K562 (cell line): Measurements from ENCODE around the gene HACL1. TPM values are rescaled to one million over a fixed set of nuclear protein-coding genes. Genes with fewer than 3 reads are reported as not detected.

ENCODE experiments used
- ATAC-seq: fragments of 200-7000 bp; cut with Tn5 transposase; 3 replicates; pipeline ENCODE4 v1.9.1; 2020; ENCODE audit warnings: moderate library complexity
- BruUV-seq: library from RNA; stranded (reverse); fragments of 400-500 nt; replicated peaks from 2 replicates; lab custom pipeline; 2021; lab: Mats Ljungman, UMichigan
- CTCF ChIA-PET: fragments of 300-600 bp; formaldehyde crosslinking; extraction: SDS; loops from one replicate; lab custom pipeline; 2021; ENCODE audit warnings: low intra/inter-chr PET ratio; lab: Yijun Ruan, JAX
- POLR2A ChIA-PET: fragments of 300-600, 350-650 bp; sonication (Branson Sonifier 250); formaldehyde crosslinking; extraction: SDS; loops from one replicate; lab custom pipeline; 2021; ENCODE audit warnings: antibody characterized with exemption, inconsistent platforms; lab: Yijun Ruan, JAX
- DNase-seq, 4 experiments: peaks; one replicate each; pipeline versions ENCODE4 v3.0.0 to v3.0.0-alpha.2; 2011 to 2018; ENCODE audit warnings: low spot score in 3 of 4, mixed read lengths in 3 of 4; ENCODE audit errors: extremely low read depth in 1 of 4
- FAIRE-seq: peaks from 2 replicates; lab custom pipeline; 2011; peaks lifted over from hg19 to GRCh38; lab: Jason Lieb, UNC
- H2AFZ ChIP-seq: 2 replicates; pipeline ENCODE4 v1.6.0; 2011; ENCODE audit warnings: low read depth, low read length, control low read depth, inconsistent platforms
- H3K27ac ChIP-seq: fragments of 200-600 bp; 3 replicates; pipeline ENCODE4 v1.8.0; 2011; ENCODE audit warnings: low read depth, mild to moderate bottlenecking, control low read depth, inconsistent platforms, low read length, moderate library complexity, mixed read lengths; ENCODE audit errors: extremely low read depth
- H3K27me3 ChIP-seq, 2 experiments: fragments of 300-600 bp in 1 of 2; 2 replicates in 1 of 2; 3 replicates in 1 of 2; pipeline versions ENCODE4 v1.6.0 to v1.8.0; 2011; ENCODE audit warnings: inconsistent platforms in 2 of 2, low read length in 2 of 2, mild to moderate bottlenecking in 1 of 2, mixed read lengths in 1 of 2, moderate library complexity in 1 of 2; ENCODE audit not compliant: control insufficient read depth in 2 of 2, insufficient read depth in 2 of 2
- H3K36me3 ChIP-seq: fragments of 300-600 bp; 3 replicates; pipeline ENCODE4 v1.8.0; 2011; ENCODE audit warnings: mild to moderate bottlenecking, low read length, inconsistent platforms; ENCODE audit not compliant: control insufficient read depth, insufficient read depth
- H3K4me1 ChIP-seq, 2 experiments: fragments of 200-600 bp in 1 of 2; replicated peaks in 1 of 2; 2 replicates in 1 of 2; 3 replicates in 1 of 2; pipeline versions ENCODE4 v1.5.1 to v1.8.0; 2011; ENCODE audit warnings: inconsistent platforms in 2 of 2, low read length in 2 of 2, mild to moderate bottlenecking in 1 of 2, mixed read lengths in 1 of 2, moderate library complexity in 1 of 2; ENCODE audit not compliant: control insufficient read depth in 2 of 2, insufficient read depth in 2 of 2
- H3K4me2 ChIP-seq: 2 replicates; pipeline ENCODE4 v1.6.1; 2011; ENCODE audit warnings: low read length, control low read depth, inconsistent platforms, mixed read lengths; ENCODE audit not compliant: insufficient read depth
- H3K4me3 ChIP-seq: fragments of 200-600 bp; sonication (generic), shearing (Covaris generic); 2 replicates; pipeline ENCODE4 v1.5.1; 2016; ENCODE audit warnings: control low read depth, inconsistent platforms
- H3K79me2 ChIP-seq: fragments of 200-600 bp; 3 replicates; pipeline ENCODE4 v1.8.0; 2011; ENCODE audit warnings: low read length, inconsistent platforms; ENCODE audit not compliant: control insufficient read depth, insufficient read depth
- H3K9ac ChIP-seq, 2 experiments: 2 replicates each; pipeline versions ENCODE4 v1.6.0 to v1.6.1; 2011; ENCODE audit warnings: low read depth in 2 of 2, low read length in 2 of 2, control low read depth in 1 of 2, inconsistent platforms in 1 of 2, mild to moderate bottlenecking in 1 of 2, mixed read lengths in 1 of 2; ENCODE audit not compliant: insufficient read depth in 1 of 2
- H3K9me1 ChIP-seq: one replicate; pipeline ENCODE4 v1.6.0; 2011; ENCODE audit warnings: inconsistent platforms, mild to moderate bottlenecking, low read length, moderate library complexity; ENCODE audit not compliant: control insufficient read depth, insufficient read depth
- H3K9me3 ChIP-seq: replicated peaks from 2 replicates; pipeline ENCODE4 v1.5.1; 2011; ENCODE audit warnings: low read depth, low read length, inconsistent platforms; ENCODE audit not compliant: control insufficient read depth, insufficient read depth
- H4K20me1 ChIP-seq: replicated peaks from 2 replicates; pipeline ENCODE4 v1.6.1; 2011; ENCODE audit warnings: low read length, inconsistent platforms, mixed read lengths; ENCODE audit not compliant: control insufficient read depth, insufficient read depth
- KLF10 ChIP-seq: fragments of 250-450 bp; sonication (Bioruptor Pico); IDR thresholded peaks from 2 replicates; pipeline ENCODE4 v1.6.1; 2021; ENCODE audit warnings: matching md5 sums
- LEF1 ChIP-seq: fragments of 450-650 bp; IDR thresholded peaks from 2 replicates; pipeline ENCODE4 v1.6.1; 2016; ENCODE audit warnings: mild to moderate bottlenecking
- MCM2 ChIP-seq: fragments of 450-650 bp; IDR thresholded peaks from 2 replicates; pipeline ENCODE4 v1.6.1; 2017; ENCODE audit warnings: low read depth, mild to moderate bottlenecking
- XRCC4 ChIP-seq: IDR thresholded peaks from one replicate; pipeline ENCODE4 v1.6.1; 2011; ENCODE audit not compliant: insufficient read depth, insufficient read length; ENCODE audit errors: extremely low read depth
- ZNF140 ChIP-seq: fragments of 250-450 bp; sonication (Bioruptor Pico); IDR thresholded peaks from 2 replicates; pipeline ENCODE4 v1.8.0; 2021; ENCODE audit warnings: moderate library complexity, mild to moderate bottlenecking, inconsistent platforms
- WGBS: fragments of 100-300 bp; shearing (Covaris generic); methylation state at CpG from one replicate; pipeline ENCODE4 v1.1.6; 2016; ENCODE audit warnings: low coverage, mixed read lengths; ENCODE audit not compliant: insufficient coverage; ENCODE audit errors: missing lambda C conversion rate; 5-methylcytosine and 5-hydroxymethylcytosine counted together
- in situ Hi-C: fragments of 300-500 bp; cut with MboI; formaldehyde crosslinking; loops from 4 replicates; pipeline ENCODE4 v1.15.0; 2018; ENCODE audit warnings: inconsistent platforms, mixed read lengths
- intact Hi-C: fragments of 100-400 bp; cut with micrococcal nuclease; formaldehyde crosslinking; loops from 2 replicates; pipeline ENCODE4 v1.14.2; 2022
- polyA plus RNA-seq, 8 experiments: library from polyadenylated mRNA; depleted of rRNA in 4 of 8; stranded (reverse) in 5 of 8; unstranded in 3 of 8; fragments of >200 nt; fragmentation: Nextera tagmentation in 2 of 8; fragmentation: Illumina TruSeq in 1 of 8; extraction: Ambion mirVana in 2 of 8; extraction: Trizol in 1 of 8; gene quantifications; 2 replicates each; pipeline versions ENCODE4 v1.2.1 to v1.2.3, GENCODE V29; 2011 to 2014; ENCODE audit warnings: inconsistent platforms in 1 of 8, missing spikeins in 1 of 8
- total RNA-seq, 7 experiments: library from RNA; depleted of rRNA in 6 of 7; stranded (reverse); fragments of >200 nt in 6 of 7; fragmentation: Illumina TruSeq in 2 of 7; extraction: Trizol in 2 of 7; gene quantifications; 2 replicates each; pipeline versions ENCODE4 v1.2.1 to v1.2.3, GENCODE V29; 2011 to 2021; ENCODE audit warnings: low replicate concordance in 1 of 7
- TF ChIP-seq, protein P1 (sequence below): fragments of 250-450 bp; sonication (Bioruptor Pico); IDR thresholded peaks from 2 replicates; pipeline ENCODE4 v1.4.0; 2020

The HACL1 gene
- total and polyA plus RNA-seq, 9 of the 15 experiments (the other 6 are each of a cell fraction or from before 2014, with no cell fraction given), result 18.9 to 61.5 (median 30.5) TPM

DNA sequence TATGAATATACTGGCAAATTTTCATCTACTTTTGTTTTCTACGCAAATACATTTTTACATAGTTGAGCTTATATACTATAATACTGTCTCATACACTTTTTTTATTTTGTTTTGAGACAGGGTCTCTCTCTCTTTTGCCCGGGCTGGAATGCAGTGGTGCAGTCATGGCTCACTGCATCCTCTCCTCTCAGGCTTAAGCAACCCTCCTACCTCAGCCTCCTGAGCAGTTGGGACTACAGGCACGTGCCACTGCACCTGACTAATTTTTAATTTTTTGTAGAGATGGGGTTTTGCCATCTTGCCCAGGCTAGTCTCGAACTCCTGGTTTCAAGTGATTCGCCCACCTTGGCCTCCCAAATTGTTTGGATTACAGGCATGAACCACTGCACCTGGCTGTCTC lies 25.9 kb downstream of the HACL1 start:
- no peak overlapping the region for H2AFZ ChIP-seq
- H3K36me3 ChIP-seq, result peaks cover 21% of the 10 kb centered on the region; the same call in 2 of the 3 replicates
- no peaks in the 10 kb centered on the region for H3K9me1 ChIP-seq
- no peak overlapping the region for H3K27ac ChIP-seq
- intact Hi-C loops, result no loop called here
- no peak overlapping the region for H3K4me3 ChIP-seq
- in situ Hi-C loops, result no loop called here
- no peaks in the 10 kb centered on the region for H3K79me2 ChIP-seq
- H3K9me3 ChIP-seq, result no peaks in the 10 kb centered on the region
- FAIRE-seq (no peak), ATAC-seq (no peak), DNase-seq (no peak)
- no peaks in the 10 kb centered on the region for H4K20me1 ChIP-seq
- POLR2A ChIA-PET, result interaction anchor here (0.9 kb wide), 1 partner anchor 10 kb away, joined by 3 read pairs; no protein-coding TSS in a partner anchor
- H3K9ac ChIP-seq, result no peak overlapping the region
- H3K4me1 ChIP-seq, result no peaks in the 10 kb centered on the region
- H3K4me2 ChIP-seq, result no peak overlapping the region
- WGBS, result 80% methylated on average over 5 of the region's 5 CpGs
- CTCF ChIA-PET, result no interaction called here
- no TSS peak for BruUV-seq
- TF ChIP-seq KLF10 (CRISPR knock-in tag) (no peak), LEF1 (no peak), MCM2 (no peak), XRCC4 (no peak), ZNF140 (no peak)
- TF ChIP-seq, protein P1, sequence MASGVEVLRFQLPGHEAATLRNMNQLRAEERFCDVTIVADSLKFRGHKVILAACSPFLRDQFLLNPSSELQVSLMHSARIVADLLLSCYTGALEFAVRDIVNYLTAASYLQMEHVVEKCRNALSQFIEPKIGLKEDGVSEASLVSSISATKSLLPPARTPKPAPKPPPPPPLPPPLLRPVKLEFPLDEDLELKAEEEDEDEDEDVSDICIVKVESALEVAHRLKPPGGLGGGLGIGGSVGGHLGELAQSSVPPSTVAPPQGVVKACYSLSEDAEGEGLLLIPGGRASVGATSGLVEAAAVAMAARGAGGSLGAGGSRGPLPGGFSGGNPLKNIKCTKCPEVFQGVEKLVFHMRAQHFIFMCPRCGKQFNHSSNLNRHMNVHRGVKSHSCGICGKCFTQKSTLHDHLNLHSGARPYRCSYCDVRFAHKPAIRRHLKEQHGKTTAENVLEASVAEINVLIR (CRISPR knock-in tag), result no peak
- H3K27me3 ChIP-seq, result no peaks in the 10 kb centered on the region
